Activated T-cell treated with anti-CD3 and anti-CD28 coated beads, Interleukin-2, amount 50 U/mL, for 48 hours (primary cell): ENCODE results near the gene DIAPH1.
A peak's percentile ranks its signal among the peaks of the same experiment; 100 is the strongest.

Experiments
- DNase-seq, 2 experiments: peaks; one replicate each; pipeline ENCODE4 v3.0.0-alpha.2; 2020

The DIAPH1 gene

GRCh38 chr5:141618804-141619554 lies at the start of gene DIAPH1:
DIAPH1 (minus strand) TSS chr5:141619000; CDS start chr5:141618914, 86 bp downstream.
- DNase-seq, result peak; percentile 96 to 99

GRCh38 chr5:141665995-141666940 lies 47.5 kb upstream of the DIAPH1 start:
- no peak for DNase-seq

GRCh38 chr5:141664733-141665461 lies 46.1 kb upstream of the DIAPH1 start:
- DNase-seq, result peak; percentile 86

- no peak for DNase-seq
Observed at GRCh38 chr5:141663506-141663905, 44.7 kb upstream of the DIAPH1 start.

GRCh38 chr5:141662028-141662427 lies 43.2 kb upstream of the DIAPH1 start:
- no peak for DNase-seq

GRCh38 chr5:141657937-141658545 lies 39.2 kb upstream of the DIAPH1 start:
- no peak for DNase-seq

- DNase-seq, result no peak
Observed at GRCh38 chr5:141657404-141657803, 38.6 kb upstream of the DIAPH1 start.

GRCh38 chr5:141656396-141656795 lies 37.6 kb upstream of the DIAPH1 start:
- DNase-seq, result no peak

- DNase-seq, result no peak
Observed at GRCh38 chr5:141655020-141655419, 36.2 kb upstream of the DIAPH1 start.

- no peak for DNase-seq
Observed at GRCh38 chr5:141654298-141654697, 35.5 kb upstream of the DIAPH1 start.

- DNase-seq, result no peak
Observed at GRCh38 chr5:141651728-141652105, 32.9 kb upstream of the DIAPH1 start.

- peak; percentile 92 to 93 for DNase-seq
Observed at GRCh38 chr5:141650851-141651727, 32.3 kb upstream of the DIAPH1 start, which contains the start of gene FCHSD1. FCHSD1 (minus strand) TSS chr5:141651418; CDS start chr5:141651368, 50 bp downstream.

GRCh38 chr5:141649972-141650371 lies 31.2 kb upstream of the DIAPH1 start:
- DNase-seq, result no peak

- no peak for DNase-seq
Observed at GRCh38 chr5:141649056-141649688, 30.4 kb upstream of the DIAPH1 start.

GRCh38 chr5:141647851-141648250 lies 29.1 kb upstream of the DIAPH1 start:
- no peak for DNase-seq

- no peak for DNase-seq
Observed at GRCh38 chr5:141647242-141647641, 28.4 kb upstream of the DIAPH1 start.

- DNase-seq, result no peak
Observed at GRCh38 chr5:141646026-141646425, 27.2 kb upstream of the DIAPH1 start.

GRCh38 chr5:141641634-141642267 lies 23.0 kb upstream of the DIAPH1 start:
- no peak for DNase-seq

- no peak for DNase-seq
Observed at GRCh38 chr5:141640698-141641097, 21.9 kb upstream of the DIAPH1 start.

- DNase-seq, result no peak
Observed at GRCh38 chr5:141640051-141640415, 21.2 kb upstream of the DIAPH1 start.
